Adrenal gland (tissue), 12 donors: ENCODE results near the gene CACNB4. TPM values are rescaled to one million over a fixed set of nuclear protein-coding genes. Genes with fewer than 3 reads are reported as not detected.
A peak's percentile ranks its signal among the peaks of the same experiment; 100 is the strongest.

Source experiments
- DNase-seq, 7 donors: peaks; one replicate each; pipeline ENCODE4 v3.0.0-alpha.2; 2019 to 2020
- H3K27ac ChIP-seq, 5 donors: fragments of 200-600 bp; sonication (generic) in 4 of 5; 1 replicate in 3 of 5; 2 replicates in 2 of 5; pipeline versions ENCODE4 v1.5.1 to v1.8.0; 2016 to 2020; ENCODE audit warnings: mild to moderate bottlenecking in 1 of 5
- H3K27me3 ChIP-seq: fragments of 200-600 bp; 2 replicates; pipeline ENCODE4 v1.8.0; 2021
- H3K36me3 ChIP-seq, 2 donors: fragments of 200-600 bp; replicated peaks in 1 of 2; 1 replicate in 1 of 2; 2 replicates in 1 of 2; pipeline versions ENCODE4 v1.5.1 to v1.8.0; 2018 to 2022
- H3K4me1 ChIP-seq, 2 donors: fragments of 200-600 bp; replicated peaks in 1 of 2; 1 replicate in 1 of 2; 2 replicates in 1 of 2; pipeline versions ENCODE4 v1.5.1 to v1.8.0; 2018 to 2021
- H3K4me3 ChIP-seq, 4 donors: fragments of 200-600 bp; sonication (generic) in 3 of 4; one replicate each; pipeline ENCODE4 v1.5.1; 2016 to 2018
- H3K9me3 ChIP-seq, 3 donors: fragments of 200-600 bp; sonication (generic) in 1 of 3; replicated peaks in 1 of 3; 1 replicate in 2 of 3; 2 replicates in 1 of 3; pipeline versions ENCODE4 v1.5.1 to v1.8.0; 2016 to 2021
- POLR2A ChIP-seq, 2 donors: fragments of 450-650 bp; IDR thresholded peaks; one replicate each; pipeline ENCODE4 v1.6.1; 2017; ENCODE audit warnings: antibody characterized with exemption in 2 of 2, mild to moderate bottlenecking in 2 of 2, moderate library complexity in 1 of 2
- WGBS, 4 donors: extraction: QIAGEN DNeasy Blood & Tissue Kit in 2 of 4; methylation state at CpG; one replicate each; pipeline versions ENCODE4 v1.1.5 to v1.1.7; 2013 to 2017; 5-methylcytosine and 5-hydroxymethylcytosine counted together
- intact Hi-C, 2 donors: fragments of 100-400 bp; cut with DNase I; formaldehyde crosslinking; loops; one replicate each; pipeline versions ENCODE4 v1.14.1 to v1.15.0; 2022 to 2023
- polyA plus RNA-seq, 3 donors: library from polyadenylated mRNA; stranded (reverse); fragments of 200-250 nt in 2 of 3; fragments of 350-450 nt in 1 of 3; fragmentation: Illumina TruSeq in 1 of 3; extraction: RNeasy Lipid Tissue Mini Kit (QIAGEN cat#74804) in 1 of 3; gene quantifications; one replicate each; pipeline ENCODE4 v1.2.3, GENCODE V29; 2013 to 2014
- total RNA-seq, 9 donors: library from RNA; depleted of rRNA in 4 of 9; stranded (reverse); fragments of >200 nt in 4 of 9; fragments of 120-200 nt in 1 of 9; fragmentation: NEBNext Ultra II Directional in 1 of 9; extraction: Animal tissue kit (Norgen Biotek cat#: 25700) in 1 of 9; gene quantifications; one replicate each; pipeline versions ENCODE4 v1.1.0 to v1.2.4, GENCODE V29; 2013 to 2023
- TF ChIP-seq, protein P1 (sequence below), 6 experiments: fragments of 450-650 bp in 4 of 6; fragments of 200-600 bp in 2 of 6; sonication (generic) in 1 of 6; IDR thresholded peaks; 1 replicate in 5 of 6; 2 replicates in 1 of 6; pipeline versions ENCODE4 v1.5.1 to v1.8.0; 2016 to 2021; ENCODE audit warnings: antibody characterized with exemption in 6 of 6, mild to moderate bottlenecking in 2 of 6, moderate library complexity in 1 of 6
- donor health status: healthy with polysubstance abuse.
- donor health status: Bipolar disorder and iron deficiency.
- donor health status: DM: yes; HTN: yes; CAD: no.
- donor health status: DM: no; HTN: no; CAD: no.
- donor health status: DM: no; HTN: no; CAD: no.
- donor health status: DM: yes; HTN: yes; CAD: no.

Gene CACNB4
- total and polyA plus RNA-seq, 12 donors, result 0.60 to 8.5 (median 1.9) TPM

GRCh38 chr2:152050341-152050740 lies 48.5 kb downstream of the CACNB4 start:
- Histone ChIP-seq H3K4me3 (no peak overlapping the region), H3K36me3 (no peaks in the 10 kb centered on the region), H3K27ac (no peak overlapping the region), H3K4me1 (no peaks in the 10 kb centered on the region), H3K27me3 (no peaks in the 10 kb centered on the region), H3K9me3 (no peaks in the 10 kb centered on the region)
- DNase-seq, result no peak
- 66 to 80% (median 76%) methylated on average over 3 of the region's 3 CpGs for WGBS, 4 donors
- intact Hi-C loops, result no loop called here
- TF ChIP-seq, protein P1, sequence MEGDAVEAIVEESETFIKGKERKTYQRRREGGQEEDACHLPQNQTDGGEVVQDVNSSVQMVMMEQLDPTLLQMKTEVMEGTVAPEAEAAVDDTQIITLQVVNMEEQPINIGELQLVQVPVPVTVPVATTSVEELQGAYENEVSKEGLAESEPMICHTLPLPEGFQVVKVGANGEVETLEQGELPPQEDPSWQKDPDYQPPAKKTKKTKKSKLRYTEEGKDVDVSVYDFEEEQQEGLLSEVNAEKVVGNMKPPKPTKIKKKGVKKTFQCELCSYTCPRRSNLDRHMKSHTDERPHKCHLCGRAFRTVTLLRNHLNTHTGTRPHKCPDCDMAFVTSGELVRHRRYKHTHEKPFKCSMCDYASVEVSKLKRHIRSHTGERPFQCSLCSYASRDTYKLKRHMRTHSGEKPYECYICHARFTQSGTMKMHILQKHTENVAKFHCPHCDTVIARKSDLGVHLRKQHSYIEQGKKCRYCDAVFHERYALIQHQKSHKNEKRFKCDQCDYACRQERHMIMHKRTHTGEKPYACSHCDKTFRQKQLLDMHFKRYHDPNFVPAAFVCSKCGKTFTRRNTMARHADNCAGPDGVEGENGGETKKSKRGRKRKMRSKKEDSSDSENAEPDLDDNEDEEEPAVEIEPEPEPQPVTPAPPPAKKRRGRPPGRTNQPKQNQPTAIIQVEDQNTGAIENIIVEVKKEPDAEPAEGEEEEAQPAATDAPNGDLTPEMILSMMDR (IDR thresholded peaks at IDR 0.05), result no peak
- no peak for TF ChIP-seq POLR2A (IDR thresholded peaks at IDR 0.05)

GRCh38 chr2:152049541-152049940 lies 49.3 kb downstream of the CACNB4 start:
- WGBS, 4 donors, result 77 to 82% (median 79%) methylated on average over 3 to 4 of the region's 4 CpGs
- no peak for TF ChIP-seq POLR2A (IDR thresholded peaks at IDR 0.05)
- TF ChIP-seq, protein P1 (IDR thresholded peaks at IDR 0.05), result no peak
- intact Hi-C loops, result no loop called here

GRCh38 chr2:152047824-152048471 lies 50.9 kb downstream of the CACNB4 start:
- Histone ChIP-seq H3K4me1 (no peaks in the 10 kb centered on the region), H3K4me3 (no peak overlapping the region), H3K9me3 (no peaks in the 10 kb centered on the region), H3K27ac (no peak overlapping the region), H3K36me3 (no peaks in the 10 kb centered on the region), H3K27me3 (no peaks in the 10 kb centered on the region)
- no peak for DNase-seq
- TF ChIP-seq, protein P1 (IDR thresholded peaks at IDR 0.05), result peak in 2 of 6 experiments; percentile 8 to 17
- no peak for TF ChIP-seq POLR2A (IDR thresholded peaks at IDR 0.05)
- 67 to 74% (median 72%) methylated on average over 6 of the region's 6 CpGs for WGBS, 4 donors
- intact Hi-C loops, result no loop called here

More at GRCh38 chr2:152049541-152049940, 49.3 kb downstream of the CACNB4 start:
- no peaks in the 10 kb centered on the region for H3K4me1 ChIP-seq
- H3K36me3 ChIP-seq, result no peaks in the 10 kb centered on the region
- no peak overlapping the region for H3K4me3 ChIP-seq
- H3K27ac ChIP-seq, result no peak overlapping the region
- no peaks in the 10 kb centered on the region for H3K9me3 ChIP-seq
- H3K27me3 ChIP-seq, result no peaks in the 10 kb centered on the region
- no peak for DNase-seq

GRCh38 chr2:152046940-152047339 lies 51.9 kb downstream of the CACNB4 start:
- H3K27me3 ChIP-seq, result no peaks in the 10 kb centered on the region
- H3K4me1 ChIP-seq, result no peaks in the 10 kb centered on the region
- DNase-seq, result no peak
- H3K27ac ChIP-seq, result no peak overlapping the region
- no peak overlapping the region for H3K4me3 ChIP-seq
- intact Hi-C loops, result no loop called here
- 63 to 71% (median 68%) methylated on average over 4 of the region's 4 CpGs for WGBS, 4 donors
- TF ChIP-seq POLR2A (IDR thresholded peaks at IDR 0.05), result no peak
- TF ChIP-seq, protein P1 (IDR thresholded peaks at IDR 0.05), result no peak
- no peaks in the 10 kb centered on the region for H3K9me3 ChIP-seq
- H3K36me3 ChIP-seq, result no peaks in the 10 kb centered on the region
